GM18873 (cell line): Measurements from ENCODE around the gene DIABLO.
"Not testable (repeated sequence)": the region's sequence is repeated elsewhere in the genome, so short reads cannot be mapped to it uniquely, and the experiment has no call there.

Experiments
- ATAC-seq: cut with Tn5 transposase; IDR thresholded peaks from one replicate; pipeline ENCODE4 v1.9.1; 2021; ENCODE audit warnings: mild to moderate bottlenecking, moderate library complexity, moderate number of reproducible peaks; ENCODE audit not compliant: unreplicated experiment, low FRiP score

Gene DIABLO

DNA sequence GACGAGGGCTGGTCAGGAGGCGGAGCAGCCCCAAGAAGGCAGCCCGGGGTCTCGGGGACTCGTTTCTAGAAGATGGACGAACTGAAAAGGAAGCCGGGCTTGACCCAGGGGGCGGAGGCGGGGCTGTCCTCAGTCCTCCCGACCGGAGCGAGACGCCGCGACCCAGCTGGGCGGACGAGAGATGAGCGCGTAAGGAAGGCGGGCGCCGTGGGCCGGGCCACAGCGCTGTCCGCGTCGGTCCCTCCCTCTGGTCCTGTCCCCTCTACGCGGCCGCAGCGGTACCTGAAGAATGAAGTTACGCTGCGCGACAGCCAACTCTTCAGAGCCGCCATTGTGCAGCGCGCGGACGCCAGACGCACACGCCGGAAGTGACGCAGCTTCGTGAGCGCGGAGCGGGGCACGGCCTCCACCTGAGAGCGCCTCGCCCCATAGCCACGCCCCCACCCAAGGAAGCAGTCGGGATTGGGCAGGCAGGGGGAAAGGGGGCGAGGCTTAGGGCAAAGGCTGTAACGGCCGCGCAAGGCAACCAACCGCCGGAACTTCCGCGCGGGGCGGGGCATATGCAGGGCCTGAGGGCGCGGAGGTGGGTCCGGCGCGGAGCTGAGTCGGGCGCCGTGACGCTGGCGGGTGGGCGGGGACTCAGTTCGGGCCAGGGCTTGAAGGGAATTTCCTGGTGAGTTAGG, at the start of gene DIABLO:
DIABLO (minus strand) TSS at position 370 of the 683 bp plus-strand sequence; CDS start at position 332, 38 bp downstream.
- ATAC-seq: peak; percentile 85

DNA sequence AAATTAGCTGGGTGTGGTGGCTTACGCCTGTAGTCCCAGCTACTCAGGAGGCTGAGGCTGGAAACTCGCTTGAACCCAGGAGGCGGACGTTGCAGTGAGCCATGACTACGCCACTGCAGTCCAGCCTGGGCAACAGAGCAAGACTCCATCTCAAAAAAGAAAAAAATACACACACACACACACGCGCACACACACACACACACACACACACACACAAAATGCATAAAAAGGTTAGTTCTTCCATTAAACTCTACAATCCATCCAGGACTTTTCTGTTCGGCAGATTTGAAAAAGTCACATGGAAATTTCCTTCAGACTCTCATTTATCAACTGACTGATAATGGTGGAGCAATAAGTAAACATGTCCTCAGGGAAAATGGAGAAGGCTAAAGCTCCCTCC, 49.6 kb upstream of the DIABLO start:
- ATAC-seq: no peak

DNA sequence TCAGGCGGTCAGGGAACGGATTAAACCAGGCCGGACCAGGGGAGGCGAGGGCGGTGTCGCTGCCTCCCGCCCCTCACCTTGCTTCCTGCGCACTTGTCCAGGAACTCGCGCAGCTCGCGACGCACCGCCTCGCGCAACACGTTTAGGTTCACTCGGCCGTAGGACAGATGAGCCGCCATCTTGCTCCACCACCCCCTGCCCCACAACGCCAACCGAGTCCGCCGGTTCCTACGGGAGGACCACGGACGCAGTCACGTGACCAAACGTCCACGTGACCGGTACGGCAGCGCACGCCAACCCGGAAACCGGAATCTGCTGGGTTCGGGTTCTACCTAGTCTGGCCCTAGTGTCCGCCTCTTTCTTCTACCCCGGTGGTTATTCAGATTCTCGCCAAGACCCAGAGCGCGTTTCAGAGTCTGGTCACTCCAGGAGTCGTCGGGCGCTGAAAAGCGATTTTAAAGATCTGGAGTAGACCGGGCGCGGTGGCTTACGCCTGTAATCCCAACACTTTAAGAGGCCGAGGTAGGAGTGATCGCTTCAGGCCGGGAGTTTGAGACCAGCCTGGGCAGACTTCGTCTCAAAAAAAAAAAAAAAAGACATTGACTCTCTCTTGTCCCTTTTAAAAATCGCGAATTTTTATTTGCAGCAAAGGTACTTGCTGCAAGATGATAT, 40.5 kb upstream of the DIABLO start, which contains the start of gene VPS33A:
VPS33A (minus strand) TSS at position 265 of the 672 bp plus-strand sequence; CDS start at position 179, 86 bp downstream.
- ATAC-seq: peak; percentile 85

DNA sequence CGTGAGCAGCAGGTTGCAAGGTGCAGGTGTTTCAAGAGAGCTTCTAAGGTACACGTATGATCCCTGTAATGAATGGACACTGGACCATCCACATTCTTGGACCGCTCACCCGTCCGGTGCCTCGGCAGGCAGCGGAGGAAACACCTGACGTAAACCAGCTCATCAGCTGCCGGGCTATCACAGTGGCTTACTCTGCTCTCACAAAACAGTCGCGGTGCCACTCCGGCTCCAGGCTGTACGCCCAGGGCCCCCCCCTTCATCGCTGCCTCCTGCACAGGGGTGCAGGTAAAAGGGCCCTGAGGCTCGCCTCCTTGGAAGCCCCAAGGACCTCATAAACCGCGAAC, 40.0 kb upstream of the DIABLO start:
- ATAC-seq: peak; percentile 34

DNA sequence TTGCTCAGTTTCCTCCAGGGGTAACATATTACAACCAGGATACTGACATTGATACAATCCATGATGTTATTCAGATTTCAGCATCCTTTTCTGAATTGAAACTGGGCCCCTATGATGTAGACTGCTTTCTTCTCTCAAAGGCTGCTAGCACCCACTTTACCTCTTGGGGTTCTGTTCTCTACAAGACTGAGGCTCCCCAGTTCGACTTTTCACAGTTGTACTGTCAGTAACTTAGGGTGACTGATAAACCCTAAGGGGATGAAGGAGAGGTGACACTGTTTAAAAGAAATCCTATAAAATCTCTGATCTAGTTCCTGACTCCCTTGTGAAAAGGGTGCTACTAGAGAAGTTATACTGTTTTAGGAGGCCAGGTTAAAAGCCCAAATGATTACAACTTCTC, 39.6 kb upstream of the DIABLO start:
- ATAC-seq: no peak

DNA sequence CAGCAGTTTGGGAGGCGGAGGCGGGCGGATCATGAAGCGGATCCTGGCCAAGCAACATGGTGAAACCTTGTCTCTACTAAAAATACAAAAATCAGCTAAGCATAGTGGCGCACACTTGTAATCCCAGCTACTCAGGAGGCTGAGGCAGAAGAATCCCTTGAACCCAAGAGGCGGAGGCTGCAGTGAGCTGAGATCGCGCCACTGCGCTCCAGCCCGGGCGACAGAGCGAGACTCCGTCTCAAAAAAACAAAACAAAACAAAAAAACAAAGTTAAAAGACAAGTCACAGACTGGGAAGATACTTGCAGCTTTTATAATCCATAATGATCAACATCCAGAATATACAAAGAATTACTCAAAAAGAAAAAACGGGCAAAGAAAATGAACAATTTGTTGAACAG, 34.9 kb upstream of the DIABLO start:
- not testable (repeated sequence) for ATAC-seq

DNA sequence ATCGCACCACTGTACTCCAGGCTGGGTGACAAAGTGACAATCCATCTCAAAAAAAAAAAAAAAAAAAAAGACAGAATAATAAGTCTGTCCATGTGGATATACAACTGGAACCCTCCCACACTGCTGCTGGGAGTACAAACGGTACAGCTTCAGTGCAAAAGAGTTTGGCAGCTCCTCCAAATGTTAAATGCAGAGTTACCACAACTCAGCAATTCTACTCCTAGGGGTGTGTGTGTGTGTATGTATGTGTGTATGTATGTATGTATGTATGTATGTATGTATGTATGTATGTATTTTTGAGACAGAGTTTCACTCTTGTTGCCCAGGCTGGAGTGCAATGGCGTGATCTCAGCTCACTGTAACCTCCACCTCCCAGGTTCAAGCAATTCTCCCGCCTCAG, 33.1 kb upstream of the DIABLO start:
- not testable (repeated sequence) for ATAC-seq

DNA sequence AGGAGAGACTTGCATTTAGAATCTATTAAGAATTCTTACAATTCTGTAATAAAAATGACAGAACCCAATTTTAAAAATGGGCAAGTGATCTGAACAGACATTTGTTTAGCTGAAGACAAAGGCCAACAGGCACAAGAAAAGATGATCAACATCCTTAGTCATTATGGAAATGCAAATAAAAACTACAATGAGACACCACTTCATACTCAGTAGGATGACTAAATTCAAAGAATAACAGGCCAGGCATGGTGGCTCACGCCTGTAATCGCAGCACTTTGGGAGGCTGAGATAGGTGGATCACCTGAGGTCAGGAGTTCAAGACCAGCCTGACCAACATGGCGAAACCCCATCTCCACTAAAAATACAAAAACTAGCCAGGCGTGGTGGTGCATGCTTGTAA, 32.6 kb upstream of the DIABLO start:
- ATAC-seq: not testable (repeated sequence)

DNA sequence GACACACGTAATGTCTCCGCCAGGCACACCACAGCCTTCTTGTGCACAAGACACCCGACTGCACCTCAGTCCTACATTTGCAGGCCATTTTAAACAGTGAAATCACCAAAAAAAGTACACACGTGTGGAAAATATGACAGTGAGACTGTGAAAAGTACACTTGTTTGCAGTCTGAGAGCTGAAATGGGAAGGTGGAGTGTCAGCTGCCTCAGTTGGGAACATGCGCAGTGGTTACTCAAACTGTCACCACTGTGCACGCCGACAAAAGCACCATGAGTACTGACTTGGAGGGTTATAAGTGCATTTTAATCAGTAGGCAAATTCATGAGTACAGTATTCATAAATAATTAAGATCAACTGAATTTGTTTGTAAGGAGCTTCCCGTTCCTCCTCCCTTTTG, 24.7 kb upstream of the DIABLO start:
- no peak for ATAC-seq

DNA sequence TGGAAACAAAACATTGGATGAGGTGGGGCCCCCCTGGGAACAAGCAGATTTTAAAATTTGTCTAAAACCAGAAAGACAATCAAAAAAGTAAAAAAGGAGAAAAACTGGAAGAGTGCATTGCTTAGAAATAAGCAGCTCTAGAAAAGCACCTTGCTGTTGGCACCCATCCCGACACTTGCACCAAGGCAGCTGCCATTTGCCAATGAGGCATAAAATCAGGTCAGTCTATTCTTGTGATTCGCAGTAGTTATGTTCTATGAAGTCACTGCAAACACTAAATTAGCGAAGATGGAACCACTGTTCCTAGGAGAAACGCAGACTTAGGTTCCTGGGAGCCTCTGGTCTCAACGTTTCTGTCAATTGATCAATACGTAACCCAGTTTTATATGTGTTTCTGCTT, 24.2 kb upstream of the DIABLO start:
- no peak for ATAC-seq

DNA sequence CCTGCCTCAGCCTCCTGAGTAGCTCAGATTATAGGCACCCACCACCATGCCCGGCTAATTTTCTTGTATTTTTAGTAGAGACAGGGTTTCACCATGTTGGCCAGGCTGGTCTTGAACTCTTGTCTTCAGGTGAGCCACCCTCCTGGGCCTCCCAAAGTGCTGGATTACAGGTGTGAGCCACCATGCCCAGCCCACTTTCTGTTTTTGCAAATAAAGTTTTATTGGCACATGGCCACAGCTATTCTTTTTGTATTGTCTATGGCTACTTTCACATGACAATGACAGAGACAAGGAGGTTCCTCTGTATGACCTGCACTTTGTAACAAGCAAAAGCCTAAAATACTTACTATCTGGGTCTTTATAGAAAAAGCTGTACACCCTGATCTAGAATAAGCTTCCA, 19.7 kb upstream of the DIABLO start:
- no peak for ATAC-seq

DNA sequence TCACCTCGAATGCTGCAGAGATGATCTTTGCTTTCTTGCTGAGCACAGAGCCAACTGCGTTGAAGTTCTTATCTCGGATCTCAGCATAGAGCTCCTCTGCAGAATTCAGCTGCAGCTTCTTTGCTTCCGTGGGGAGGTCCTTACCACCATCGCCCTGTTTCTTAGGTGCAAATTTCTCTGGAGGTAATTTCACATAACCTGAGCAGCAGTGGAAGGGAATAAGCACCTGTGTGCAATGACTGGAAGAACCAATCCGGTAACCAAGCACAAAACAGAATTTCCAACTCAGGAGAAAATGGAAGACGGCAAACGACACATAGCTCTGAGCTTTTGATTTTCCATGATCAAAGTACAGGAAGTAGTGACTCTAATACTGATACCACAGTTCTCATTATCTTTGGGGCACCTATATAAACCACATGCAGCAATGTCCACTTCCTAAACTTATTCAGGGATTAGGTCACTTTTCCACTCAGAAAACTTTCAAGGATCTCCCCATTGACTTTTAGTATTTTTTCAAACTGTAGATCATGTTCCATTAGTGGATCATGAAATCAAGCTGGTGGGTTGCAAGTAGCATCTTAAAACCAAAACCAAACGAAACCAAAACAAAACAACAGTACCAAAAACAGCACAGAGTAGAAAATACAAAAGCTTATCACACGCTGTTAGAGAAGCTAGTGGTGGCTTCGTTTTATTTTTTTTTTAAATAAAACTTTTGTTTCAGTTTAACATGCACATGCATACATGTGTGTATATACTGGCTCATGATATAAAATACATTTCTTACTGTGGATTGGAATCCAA, 18.9 kb upstream of the DIABLO start:
- ATAC-seq: no peak

DNA sequence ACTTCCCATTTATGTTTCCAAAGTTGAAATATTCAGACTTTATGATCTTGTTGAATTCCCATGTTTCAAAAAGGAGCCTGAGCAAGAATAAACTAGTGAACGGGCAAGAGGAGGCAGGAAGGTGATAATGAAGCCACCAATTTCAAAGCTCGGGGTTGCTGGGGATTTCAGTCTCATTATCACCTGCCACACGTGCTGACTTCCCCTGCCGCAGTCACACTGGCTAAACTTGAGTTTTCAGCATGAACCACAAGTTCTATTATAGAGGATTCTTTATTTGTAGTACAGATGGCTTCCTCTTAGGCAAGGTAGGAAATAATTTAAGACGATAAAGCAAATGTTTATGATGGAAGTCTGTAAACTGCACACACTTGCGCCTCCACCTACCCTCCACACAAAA, 18.1 kb upstream of the DIABLO start:
- ATAC-seq: no peak

DNA sequence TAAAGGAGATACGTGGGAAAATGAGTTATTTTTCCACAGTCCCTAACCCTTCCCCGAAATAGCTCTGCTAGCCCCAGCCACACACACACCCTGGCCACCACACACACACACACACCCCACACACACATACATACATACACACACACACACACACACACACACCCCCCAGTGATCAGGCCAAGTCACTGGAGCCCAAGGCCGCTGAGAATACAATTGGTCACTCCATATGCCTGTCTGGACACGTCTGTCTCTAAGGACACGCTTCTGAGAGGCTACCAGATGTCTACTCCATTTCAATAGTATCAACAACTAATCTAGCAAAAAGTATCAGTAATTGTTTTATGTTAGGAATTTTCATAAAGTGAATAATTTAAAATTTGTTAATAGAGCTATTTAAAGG, 13.0 kb upstream of the DIABLO start:
- ATAC-seq: no peak

DNA sequence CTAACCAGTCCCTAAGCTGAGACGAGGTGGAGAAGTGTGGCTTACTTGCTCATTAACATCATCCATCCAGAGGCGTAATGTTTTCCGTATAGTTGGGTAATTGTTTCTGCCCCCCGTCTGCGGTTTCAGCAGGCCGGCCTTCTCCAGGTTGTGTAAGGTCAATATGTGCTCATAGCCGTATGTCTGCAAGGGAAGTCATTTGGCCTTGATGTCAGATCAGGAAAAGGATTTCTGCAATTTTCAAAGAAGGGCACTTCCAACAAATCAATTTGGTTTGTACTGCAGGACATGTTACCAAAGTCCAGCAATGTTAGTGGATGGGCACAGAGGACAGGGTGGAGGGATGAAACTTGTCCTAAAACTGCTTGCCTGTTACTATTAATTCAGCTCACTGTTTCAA, 9.9 kb upstream of the DIABLO start:
- ATAC-seq: no peak

DNA sequence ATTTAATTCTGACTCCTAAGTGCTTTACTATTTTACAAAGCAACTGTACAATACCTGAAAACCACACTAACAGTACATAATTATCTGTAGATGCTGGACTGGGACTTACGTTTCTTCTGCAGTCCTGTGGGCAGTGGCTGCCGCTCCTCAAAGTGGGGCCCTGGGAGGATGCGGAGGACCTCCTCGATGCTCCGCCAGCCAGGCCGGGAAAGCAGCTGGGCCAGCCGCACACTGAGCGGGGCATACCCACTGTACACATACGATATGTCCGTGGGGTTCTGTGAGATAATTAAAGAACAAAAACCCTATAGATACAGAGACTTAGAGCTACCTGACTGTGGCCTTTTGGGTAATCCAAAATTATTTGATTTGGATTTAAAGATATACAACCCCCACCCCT, 6.8 kb upstream of the DIABLO start:
- ATAC-seq: no peak

DNA sequence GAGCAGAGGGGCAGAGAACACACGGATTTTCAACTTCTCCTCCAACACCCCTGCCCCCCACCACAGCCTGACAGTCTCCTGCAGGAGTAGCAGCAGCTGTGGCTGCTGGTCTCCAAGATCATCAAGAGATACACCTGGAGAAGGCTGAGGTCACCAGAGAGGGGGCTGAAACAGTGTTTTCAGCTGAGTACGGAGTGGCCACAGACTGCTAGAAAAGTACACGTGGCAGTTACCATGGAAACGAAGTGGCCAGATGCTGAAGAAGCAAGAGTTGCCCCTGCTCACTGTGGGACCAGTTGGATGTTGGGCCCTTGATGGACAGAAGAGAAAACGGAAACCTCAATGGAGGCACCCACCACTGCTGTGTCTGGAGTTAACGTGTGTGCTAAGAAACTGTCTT, 4.9 kb upstream of the DIABLO start:
- ATAC-seq: no peak

DNA sequence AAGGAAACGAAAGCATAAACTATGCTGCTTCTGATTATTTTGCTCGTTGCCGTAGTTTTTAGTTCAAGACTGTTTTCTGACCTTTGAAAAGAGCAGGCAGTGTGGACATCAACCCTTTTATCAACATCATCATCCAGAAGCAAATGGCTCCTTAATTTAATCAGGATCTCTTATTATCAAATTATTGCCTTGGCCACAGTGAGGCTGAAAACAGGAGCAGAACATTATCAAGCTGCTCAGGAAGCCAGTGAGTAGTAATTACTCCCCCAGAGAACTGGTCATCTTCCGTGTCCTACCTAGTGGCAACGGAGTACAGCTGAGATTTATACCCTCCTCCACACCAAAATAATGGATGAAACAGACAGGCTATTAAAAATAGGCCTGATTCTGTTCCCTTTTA, 2.2 kb upstream of the DIABLO start:
- ATAC-seq: no peak

DNA sequence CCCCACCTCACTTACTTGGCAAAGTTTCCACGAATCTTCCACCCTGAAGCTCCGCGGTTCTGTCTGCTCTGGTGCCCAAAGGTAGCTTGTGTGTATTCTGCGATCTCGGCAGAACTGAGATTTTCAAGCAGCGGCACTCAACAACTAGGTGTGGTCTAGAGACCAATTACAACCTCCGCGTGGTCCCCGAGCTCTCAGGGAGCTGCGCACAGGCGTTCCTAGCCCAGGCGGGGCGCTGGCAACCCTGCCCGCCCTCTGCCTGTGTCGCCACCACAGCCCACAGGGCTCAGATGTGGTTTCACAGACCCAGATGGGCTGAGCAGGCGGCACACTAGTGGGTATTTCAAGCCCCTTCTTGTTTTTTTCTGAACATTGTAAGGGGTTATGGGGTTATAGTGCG, 1.5 kb upstream of the DIABLO start:
- ATAC-seq: no peak

DNA sequence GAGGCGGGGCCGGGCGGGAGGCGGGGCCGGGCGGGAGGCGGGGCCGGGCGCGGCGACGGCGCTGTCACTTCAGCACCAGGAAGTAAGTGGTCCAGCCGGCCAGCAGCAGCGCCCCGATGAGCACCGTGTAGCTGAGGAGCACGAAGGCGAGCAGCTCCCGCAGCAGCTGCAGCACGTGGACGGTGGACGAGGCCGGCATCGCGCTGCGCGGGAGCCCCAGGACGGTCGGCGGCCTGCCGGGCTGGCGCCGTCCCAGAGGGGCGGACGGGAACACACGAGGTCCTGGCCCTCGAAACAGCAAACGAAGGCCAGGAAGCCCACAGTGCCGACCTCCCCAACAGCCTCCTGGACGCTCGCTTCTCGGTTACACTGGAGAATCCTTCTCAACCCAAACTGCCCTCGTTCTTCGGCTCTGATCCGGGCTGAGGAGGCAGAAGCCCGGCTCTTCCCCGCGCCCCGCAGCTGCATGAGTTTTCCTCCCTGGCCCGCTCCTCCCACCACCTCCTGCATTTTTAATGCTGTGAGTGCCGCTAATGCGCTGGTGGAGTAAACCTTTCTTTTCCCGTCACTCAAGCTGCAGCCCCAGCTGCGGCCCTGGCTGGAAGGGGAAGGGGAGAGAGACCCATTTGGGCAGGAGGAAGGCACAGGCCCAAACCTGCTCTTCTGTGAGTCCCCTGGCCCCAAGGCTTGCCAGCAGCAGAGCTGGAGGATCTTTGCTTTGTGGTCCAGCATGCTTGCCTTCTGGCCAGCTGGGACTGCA, 694 bp upstream of the DIABLO start:
- ATAC-seq: no peak

DNA sequence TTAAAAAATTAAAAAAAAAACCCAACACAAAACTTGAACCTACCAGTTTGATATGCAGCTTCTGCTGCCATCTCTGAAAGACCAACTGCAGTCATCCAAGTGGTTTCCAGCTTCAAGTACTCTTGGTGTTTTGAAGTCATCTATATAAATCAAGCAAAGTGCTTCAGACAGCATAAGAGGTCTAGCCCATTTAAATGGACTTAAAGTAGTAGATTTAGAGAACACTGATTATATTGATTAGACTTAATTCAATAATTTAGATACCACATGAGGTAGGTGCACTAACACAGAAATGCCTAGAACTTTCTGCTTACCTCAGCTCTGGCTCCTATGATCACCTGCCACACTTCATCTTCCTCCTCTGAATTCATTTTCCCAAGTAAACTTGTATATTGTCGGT, 9.4 kb downstream of the DIABLO start:
- ATAC-seq: no peak
